ENCODE data around the gene VEGFA.

The VEGFA gene

DNA sequence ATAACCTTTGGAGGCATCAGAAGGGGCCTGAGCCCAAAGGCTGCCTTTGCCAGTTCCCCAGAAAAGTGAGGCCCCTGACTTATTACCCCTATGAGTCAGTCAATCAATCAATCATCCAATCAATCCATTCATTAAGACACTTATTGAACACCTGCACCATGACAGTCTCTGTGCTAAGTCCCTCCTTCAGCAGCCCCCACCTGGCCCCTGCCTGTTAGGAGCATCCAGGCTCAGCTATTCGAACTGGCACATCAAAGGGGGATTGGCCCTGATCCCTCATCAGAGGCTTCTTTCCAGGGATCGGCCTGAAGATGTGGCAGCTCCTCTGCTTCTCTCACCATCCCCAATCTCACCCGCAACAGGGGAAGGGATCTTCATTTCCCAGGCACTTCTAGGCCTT is 27.7 kb upstream of the VEGFA start:
- DNase-seq (no peak), ATAC-seq (replicated peaks) (no peak)
- Mint-ChIP-seq H3K4me1 (ENCODE audit: low read depth in 2 of 2) (peaks cover 0 to 6% of the 10 kb centered on the region in 2 donors), H3K27ac (no peak overlapping the region), H3K9me3 (no peaks in the 10 kb centered on the region), H3K27me3 (peaks cover 17 to 39% of the 10 kb centered on the region in 2 donors), H3K4me3 (no peak overlapping the region), H3K36me3 (ENCODE audit: insufficient read depth) (no peaks in the 10 kb centered on the region)

DNA sequence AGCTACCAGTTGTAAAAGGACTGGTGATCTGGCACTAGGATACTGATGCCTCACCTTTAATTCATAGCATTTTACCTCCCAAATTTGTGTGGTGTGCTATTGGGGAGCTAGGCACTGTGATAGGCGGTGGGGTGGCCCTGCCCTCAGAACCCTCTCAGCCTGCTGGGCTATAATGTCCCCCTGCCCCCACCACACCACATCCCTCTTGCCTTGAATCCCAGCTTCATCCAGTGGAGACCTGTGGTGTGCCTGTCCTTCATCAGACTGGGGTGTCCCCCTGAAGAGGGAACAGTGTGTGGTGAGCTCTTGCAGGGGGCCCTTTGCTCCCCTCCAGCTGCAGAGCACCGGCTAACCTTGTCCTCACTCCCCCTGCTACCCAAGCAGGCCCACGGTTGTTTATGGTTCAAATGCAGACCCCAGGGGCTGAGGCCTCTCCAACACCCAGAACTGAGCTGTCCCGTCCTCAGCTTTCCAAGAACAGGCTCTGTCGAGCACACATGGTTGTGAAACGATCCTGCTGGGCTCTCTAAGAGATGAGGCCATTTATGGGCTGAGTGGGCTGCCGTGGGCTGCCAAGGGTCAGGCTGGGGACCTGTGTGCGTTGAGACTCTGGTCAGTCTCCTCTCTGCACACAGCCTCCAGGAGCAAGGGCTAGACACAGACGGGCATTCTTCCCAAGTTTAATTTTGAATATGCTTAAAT is 26.9 kb upstream of the VEGFA start:
- no peaks in the 10 kb centered on the region for H3K9me3 Mint-ChIP-seq
- H3K4me3 Mint-ChIP-seq: no peak overlapping the region
- no peaks in the 10 kb centered on the region for H3K36me3 Mint-ChIP-seq (ENCODE audit: insufficient read depth)
- peaks cover 24 to 47% of the 10 kb centered on the region in 2 donors for H3K27me3 Mint-ChIP-seq
- DNase-seq (no peak), ATAC-seq (replicated peaks) (no peak)
- peaks cover 0 to 3% of the 10 kb centered on the region in 2 donors for H3K4me1 Mint-ChIP-seq (ENCODE audit: low read depth in 2 of 2)
- no peak overlapping the region for H3K27ac Mint-ChIP-seq

DNA sequence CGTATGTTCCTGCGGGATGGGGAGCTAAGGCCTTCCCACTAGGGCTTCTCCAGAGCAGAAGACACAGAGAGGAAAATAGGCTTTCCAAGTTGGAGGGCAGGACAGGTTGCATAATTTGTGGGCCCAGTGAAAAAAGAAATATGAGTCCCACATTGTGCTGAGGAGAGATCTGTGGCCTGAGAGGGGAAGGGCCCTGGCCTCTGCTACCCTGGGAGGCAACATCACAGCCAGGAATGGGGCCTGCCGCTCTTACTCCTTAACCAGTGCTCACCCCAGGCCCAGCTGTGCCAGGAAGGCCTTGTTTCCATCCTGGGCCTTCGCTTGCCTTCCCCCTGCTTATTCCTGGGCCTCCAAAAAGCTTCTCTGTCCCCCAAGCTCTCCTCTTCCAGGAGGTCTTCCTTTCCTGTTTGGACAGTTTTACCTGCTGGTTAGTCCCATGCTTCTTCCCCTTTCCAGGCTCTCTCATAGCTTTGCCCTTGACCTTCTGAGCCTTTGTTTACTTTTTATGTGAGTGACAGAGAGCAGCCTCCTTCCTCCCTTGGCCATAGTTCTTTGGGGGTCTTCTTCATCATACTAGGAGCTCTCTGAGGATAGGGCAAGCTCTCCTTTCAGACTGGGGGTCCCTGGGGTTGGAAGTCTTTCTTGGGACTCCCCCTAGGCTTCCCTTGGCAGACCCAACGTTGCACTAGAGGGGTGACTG is 26.2 kb upstream of the VEGFA start:
- H3K9me3 Mint-ChIP-seq: no peaks in the 10 kb centered on the region
- no peaks in the 10 kb centered on the region for H3K36me3 Mint-ChIP-seq (ENCODE audit: insufficient read depth)
- peaks cover 26 to 53% of the 10 kb centered on the region in 2 donors for H3K27me3 Mint-ChIP-seq
- no peak overlapping the region for H3K4me3 Mint-ChIP-seq
- DNase-seq (no peak), ATAC-seq (replicated peaks) (no peak)
- H3K27ac Mint-ChIP-seq: no peak overlapping the region
- H3K4me1 Mint-ChIP-seq (ENCODE audit: low read depth in 2 of 2): no peaks in the 10 kb centered on the region

DNA sequence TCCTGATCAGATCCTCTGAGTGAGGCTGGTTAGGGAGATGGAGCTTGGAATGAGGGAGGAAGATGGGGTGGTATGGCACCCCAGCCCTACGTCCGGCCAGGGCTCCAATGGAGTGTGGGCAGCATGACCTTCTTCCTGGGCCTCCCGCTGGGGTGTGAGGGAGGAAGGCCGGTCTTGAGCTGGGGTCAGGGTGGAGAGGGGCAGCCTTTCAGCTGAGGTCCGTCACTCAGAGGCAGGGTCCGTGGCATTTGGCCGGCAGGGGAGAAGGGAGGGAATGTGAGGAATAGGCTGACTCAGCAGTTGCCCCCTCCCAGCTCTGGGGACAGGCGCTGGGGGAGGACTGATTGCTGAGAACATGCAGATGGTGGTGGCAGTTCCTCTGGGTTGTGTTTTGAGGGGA is 25.5 kb upstream of the VEGFA start:
- no peak for ATAC-seq (replicated peaks)
- no peaks in the 10 kb centered on the region for H3K4me1 Mint-ChIP-seq (ENCODE audit: low read depth in 2 of 2)
- H3K4me3 Mint-ChIP-seq: no peak overlapping the region
- no peak for DNase-seq
- H3K9me3 Mint-ChIP-seq: no peaks in the 10 kb centered on the region
- H3K27ac Mint-ChIP-seq: no peak overlapping the region
- peaks cover 26 to 53% of the 10 kb centered on the region in 2 donors for H3K27me3 Mint-ChIP-seq
- no peaks in the 10 kb centered on the region for H3K36me3 Mint-ChIP-seq (ENCODE audit: insufficient read depth)

DNA sequence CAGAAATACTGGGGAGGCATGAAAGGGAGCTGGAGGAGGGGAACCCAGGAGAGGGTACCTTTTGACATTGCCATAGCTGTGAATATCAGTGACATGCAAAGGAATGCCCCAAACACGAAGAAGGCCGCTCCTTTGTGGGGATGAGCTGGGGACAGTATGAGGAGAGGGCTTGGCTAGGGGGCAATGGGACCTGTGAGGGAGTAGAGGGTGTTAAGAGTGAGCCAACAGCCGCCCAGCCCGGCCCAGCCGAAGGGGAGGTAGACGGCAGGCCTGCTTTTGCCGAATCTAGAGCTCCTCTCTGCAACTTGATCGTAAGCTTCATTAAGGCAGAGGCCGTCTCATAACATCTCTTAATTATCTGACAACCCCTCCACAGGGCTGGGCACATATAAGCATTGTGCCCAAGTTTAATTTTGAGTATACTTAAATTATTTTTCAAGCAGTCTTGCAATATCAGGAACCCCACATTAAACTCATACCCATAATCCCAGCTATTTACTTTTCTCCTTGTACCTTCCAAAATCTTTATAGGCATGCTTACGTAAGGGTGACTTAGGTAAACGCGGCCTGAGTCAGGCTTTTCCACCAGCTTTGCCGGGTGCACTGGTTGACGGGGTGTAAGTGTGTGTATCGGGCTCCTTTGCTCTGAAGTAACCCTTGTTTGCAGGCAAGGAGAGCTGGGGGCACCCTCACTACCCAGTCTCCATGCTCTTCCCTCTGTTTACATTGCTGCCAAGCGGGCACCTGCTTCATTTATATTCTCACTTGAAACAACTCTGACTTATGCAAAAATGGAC is 24.9 kb upstream of the VEGFA start:
- peaks cover 26 to 53% of the 10 kb centered on the region in 2 donors for H3K27me3 Mint-ChIP-seq

DNA sequence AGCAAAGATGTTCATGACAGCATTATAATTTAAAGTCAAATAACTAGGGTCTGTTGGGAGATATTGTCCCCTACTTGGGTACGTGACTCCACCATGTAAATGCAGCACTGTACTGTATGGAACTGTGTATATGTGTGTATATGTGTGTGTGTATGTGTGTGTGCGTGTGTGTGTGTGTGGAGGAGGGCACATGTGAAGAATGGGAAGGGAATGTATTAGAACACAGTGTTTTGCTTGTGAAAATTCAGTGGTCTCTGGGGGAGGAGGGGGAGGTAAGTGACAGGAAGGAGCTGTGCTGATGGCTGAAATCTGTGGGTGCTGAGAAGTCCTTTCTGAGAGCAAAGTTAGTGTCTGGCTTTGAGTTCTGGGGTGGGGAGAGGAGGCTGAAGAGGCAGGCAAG is 23.9 kb upstream of the VEGFA start:
- Mint-ChIP-seq H3K27ac (no peak overlapping the region), H3K4me3 (no peak overlapping the region), H3K36me3 (ENCODE audit: insufficient read depth) (no peaks in the 10 kb centered on the region), H3K27me3 (peaks cover 26 to 53% of the 10 kb centered on the region in 2 donors), H3K4me1 (ENCODE audit: low read depth in 2 of 2) (no peaks in the 10 kb centered on the region), H3K9me3 (no peaks in the 10 kb centered on the region)
- no peak for DNase-seq
- ATAC-seq (replicated peaks): no peak

More for the DNA sequence above, 24.9 kb upstream of the VEGFA start:
- Mint-ChIP-seq H3K9me3 (no peaks in the 10 kb centered on the region), H3K36me3 (ENCODE audit: insufficient read depth) (no peaks in the 10 kb centered on the region), H3K27ac (no peak overlapping the region), H3K4me3 (no peak overlapping the region), H3K4me1 (ENCODE audit: low read depth in 2 of 2) (no peaks in the 10 kb centered on the region)
- DNase-seq (no peak), ATAC-seq (replicated peaks) (no peak)

DNA sequence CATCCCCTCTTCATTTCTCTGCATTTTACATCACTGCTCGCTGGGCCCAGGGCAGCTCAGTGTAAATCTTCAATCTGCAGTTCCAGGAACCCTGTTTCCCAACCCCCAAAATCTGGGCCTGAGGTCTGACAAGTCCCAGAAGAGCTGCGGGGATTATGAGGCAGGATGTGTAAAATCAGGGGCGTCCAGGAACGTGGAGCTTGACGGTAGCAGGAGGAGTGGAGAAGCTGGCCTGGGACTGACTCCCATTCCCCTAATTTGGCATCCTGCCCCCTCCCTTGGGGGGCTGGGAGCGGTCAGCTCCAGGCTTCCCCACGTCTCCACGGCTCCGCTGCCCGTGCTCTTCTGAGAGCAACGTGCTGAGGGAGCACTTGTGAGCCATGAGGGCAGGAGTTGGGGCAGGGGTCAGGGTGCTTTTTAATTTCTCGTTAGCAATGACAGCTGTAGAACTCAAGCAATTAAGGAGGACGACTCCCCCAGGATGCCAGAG is 23.4 kb upstream of the VEGFA start:
- Mint-ChIP-seq H3K27me3 (peaks cover 26 to 53% of the 10 kb centered on the region in 2 donors), H3K9me3 (no peaks in the 10 kb centered on the region), H3K4me3 (no peak overlapping the region), H3K36me3 (ENCODE audit: insufficient read depth) (no peaks in the 10 kb centered on the region), H3K4me1 (ENCODE audit: low read depth in 2 of 2) (no peaks in the 10 kb centered on the region), H3K27ac (no peak overlapping the region)
- ATAC-seq (replicated peaks) (no peak), DNase-seq (no peak)

DNA sequence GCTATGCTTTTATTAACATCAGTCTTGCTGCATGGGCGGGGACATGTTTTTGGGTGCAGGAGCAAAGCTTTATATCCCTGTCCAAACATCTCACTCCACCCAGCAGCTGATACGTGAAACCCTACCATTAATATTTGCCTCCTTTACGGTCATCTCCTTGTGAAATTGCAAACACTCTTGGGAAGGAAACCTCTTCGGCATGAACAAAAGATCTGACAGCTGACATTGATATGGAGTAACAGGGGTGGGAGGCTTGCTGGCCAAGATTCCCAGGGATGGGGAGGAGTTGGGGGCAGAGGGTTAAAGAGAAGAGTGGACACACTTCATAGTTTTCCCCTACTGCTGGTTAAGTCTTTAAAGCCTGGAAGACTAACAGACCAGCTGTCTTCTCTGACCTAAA is 22.2 kb upstream of the VEGFA start:
- Mint-ChIP-seq H3K36me3 (ENCODE audit: insufficient read depth) (no peaks in the 10 kb centered on the region), H3K27me3 (peaks cover 26 to 53% of the 10 kb centered on the region in 2 donors), H3K4me1 (ENCODE audit: low read depth in 2 of 2) (no peaks in the 10 kb centered on the region), H3K27ac (peak overlapping the region in 1 of 2 donors; percentile 26), H3K4me3 (no peak overlapping the region), H3K9me3 (no peaks in the 10 kb centered on the region)
- DNase-seq (no peak), ATAC-seq (replicated peaks) (no peak)

DNA sequence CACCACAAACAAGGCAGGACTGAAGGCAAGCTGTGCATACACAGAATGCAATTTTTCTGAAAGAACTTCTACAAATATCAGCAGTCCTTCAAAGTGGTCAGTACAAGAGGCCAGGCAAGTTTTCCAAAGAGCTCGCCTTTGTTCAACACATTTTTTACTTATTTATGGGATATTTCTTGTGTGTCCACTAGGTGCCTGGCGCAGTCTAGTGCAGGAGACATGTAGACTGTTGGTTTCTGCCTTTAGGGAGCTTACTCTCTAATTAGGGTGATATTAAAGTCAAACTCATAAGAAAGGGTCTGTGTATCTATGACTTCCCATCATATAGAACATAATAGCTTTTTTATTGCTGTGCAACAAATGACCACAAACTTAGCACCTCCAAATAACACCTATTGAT is 21.2 kb upstream of the VEGFA start:
- H3K27ac Mint-ChIP-seq: no peak overlapping the region
- ATAC-seq (replicated peaks) (no peak), DNase-seq (no peak)
- no peaks in the 10 kb centered on the region for H3K4me1 Mint-ChIP-seq (ENCODE audit: low read depth in 2 of 2)
- H3K36me3 Mint-ChIP-seq (ENCODE audit: insufficient read depth): no peaks in the 10 kb centered on the region
- peaks cover 26 to 49% of the 10 kb centered on the region in 2 donors for H3K27me3 Mint-ChIP-seq
- H3K4me3 Mint-ChIP-seq: no peak overlapping the region
- H3K9me3 Mint-ChIP-seq: no peaks in the 10 kb centered on the region

DNA sequence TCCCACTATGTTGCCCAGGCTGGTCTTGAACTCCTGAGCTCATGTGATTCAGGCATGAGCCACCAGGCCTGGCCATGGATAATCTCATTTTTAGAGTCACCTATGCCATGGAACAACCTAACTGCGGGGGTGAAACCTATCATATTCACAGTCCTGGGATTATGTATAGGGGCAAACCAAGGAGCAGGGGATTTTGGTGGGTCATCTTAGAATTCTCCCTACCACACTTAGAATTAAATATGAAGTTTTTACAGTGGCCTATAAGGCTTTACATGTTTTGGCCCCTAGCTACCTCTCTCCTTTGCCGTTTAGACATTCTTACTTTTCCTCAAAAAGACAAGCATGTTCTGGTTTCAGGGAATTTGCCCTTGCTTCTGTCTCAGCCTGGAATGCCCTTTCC is 20.6 kb upstream of the VEGFA start:
- H3K36me3 Mint-ChIP-seq (ENCODE audit: insufficient read depth): no peaks in the 10 kb centered on the region
- peaks cover 23 to 42% of the 10 kb centered on the region in 2 donors for H3K27me3 Mint-ChIP-seq
- no peaks in the 10 kb centered on the region for H3K9me3 Mint-ChIP-seq
- ATAC-seq (replicated peaks): no peak
- no peak overlapping the region for H3K27ac Mint-ChIP-seq
- no peak for DNase-seq
- no peak overlapping the region for H3K4me3 Mint-ChIP-seq
- no peaks in the 10 kb centered on the region for H3K4me1 Mint-ChIP-seq (ENCODE audit: low read depth in 2 of 2)

DNA sequence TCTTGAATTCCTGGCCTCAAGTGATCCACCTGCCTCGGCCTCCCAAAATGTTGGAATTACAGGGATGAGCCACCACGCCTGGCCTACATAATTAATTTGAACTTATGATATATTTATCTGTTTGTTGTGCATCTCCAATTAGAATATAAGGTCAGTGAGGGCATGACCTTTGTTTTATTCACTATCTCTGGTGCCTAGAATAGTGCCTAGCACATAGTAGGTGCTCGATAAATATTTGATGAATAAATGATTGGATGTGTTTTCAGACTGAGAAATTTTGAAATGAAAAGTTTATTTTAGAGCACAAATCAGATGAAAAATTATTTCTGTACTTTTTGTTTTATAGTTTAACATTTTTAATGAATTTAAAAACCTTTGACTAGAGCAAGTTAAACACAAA is 19.4 kb upstream of the VEGFA start:
- Mint-ChIP-seq H3K4me3 (no peak overlapping the region), H3K4me1 (ENCODE audit: low read depth in 2 of 2) (no peaks in the 10 kb centered on the region), H3K9me3 (no peaks in the 10 kb centered on the region), H3K36me3 (ENCODE audit: insufficient read depth) (no peaks in the 10 kb centered on the region), H3K27me3 (peaks cover 18 to 30% of the 10 kb centered on the region in 2 donors), H3K27ac (no peak overlapping the region)
- DNase-seq (no peak), ATAC-seq (replicated peaks) (no peak)

DNA sequence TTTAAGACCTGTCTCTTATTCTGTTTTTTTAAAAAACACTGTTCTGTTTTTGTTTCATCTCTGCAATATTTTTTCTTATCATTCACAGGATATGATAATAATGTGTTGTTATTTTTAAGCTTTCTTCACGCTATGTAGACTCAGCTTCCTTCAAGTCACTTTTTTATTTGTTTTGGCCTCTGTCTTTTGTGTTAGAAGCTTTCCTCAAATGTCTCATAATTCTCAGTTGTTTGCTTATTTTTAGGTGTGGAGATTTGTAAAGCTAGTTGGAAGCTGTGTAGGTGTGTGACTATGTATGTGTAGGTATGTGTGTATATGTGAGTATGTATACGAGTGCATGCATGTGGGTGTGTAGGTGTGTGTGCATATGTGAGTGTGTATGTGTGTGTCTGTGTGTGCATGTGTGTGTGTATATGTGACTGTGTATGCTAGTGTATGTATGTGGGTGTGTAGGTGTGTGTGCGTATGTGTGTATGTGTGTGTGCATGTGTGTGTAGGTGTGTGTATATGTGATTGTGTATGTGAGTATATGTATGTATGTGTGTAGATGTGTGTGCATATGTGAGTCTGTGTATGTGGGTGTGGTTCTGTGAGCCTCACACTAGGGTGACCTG is 16.3 kb upstream of the VEGFA start:
- Mint-ChIP-seq H3K9me3 (no peaks in the 10 kb centered on the region), H3K27me3 (peaks cover 0 to 7% of the 10 kb centered on the region in 2 donors)

DNA sequence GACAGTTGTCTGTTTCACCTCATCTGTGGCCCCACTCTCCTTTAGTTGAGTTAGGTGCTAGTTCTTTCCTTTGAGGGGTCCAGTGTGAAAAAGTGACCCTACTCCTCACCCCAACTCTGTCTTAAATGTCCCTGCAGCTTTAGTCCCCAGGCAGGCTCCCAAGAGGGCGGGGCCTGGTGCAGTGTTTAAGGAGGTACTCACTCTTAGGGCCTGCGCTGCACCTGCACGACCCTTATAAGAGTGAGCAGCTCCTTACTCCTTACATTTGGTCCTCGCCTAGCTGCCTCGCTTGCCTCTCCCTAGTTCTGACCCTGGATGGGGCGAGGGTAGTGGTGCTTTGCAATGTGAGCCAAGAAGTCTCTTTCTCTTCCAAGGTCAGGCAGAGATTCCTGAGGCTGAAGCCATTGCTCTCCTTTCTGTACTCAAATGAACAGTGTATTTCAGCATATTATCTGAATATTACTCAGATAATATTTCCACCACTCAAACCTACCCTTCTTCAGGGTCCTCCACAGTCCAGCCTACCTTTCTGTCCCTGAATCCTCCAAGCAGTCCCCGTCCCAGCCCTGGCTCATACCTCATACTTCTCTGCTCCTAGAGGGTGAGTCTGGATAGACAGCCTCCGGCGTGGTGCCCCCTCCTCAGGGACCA is 11.9 kb upstream of the VEGFA start:
- Mint-ChIP-seq H3K4me1 (ENCODE audit: low read depth in 2 of 2) (no peaks in the 10 kb centered on the region), H3K4me3 (no peak overlapping the region), H3K27ac (no peak overlapping the region), H3K9me3 (no peaks in the 10 kb centered on the region), H3K27me3 (peaks cover 0 to 41% of the 10 kb centered on the region in 2 donors), H3K36me3 (ENCODE audit: insufficient read depth) (no peaks in the 10 kb centered on the region)
- DNase-seq: no peak
- ATAC-seq (replicated peaks): no peak

More for the DNA sequence above, 16.3 kb upstream of the VEGFA start:
- Mint-ChIP-seq H3K36me3 (ENCODE audit: insufficient read depth) (no peaks in the 10 kb centered on the region), H3K4me1 (ENCODE audit: low read depth in 2 of 2) (no peaks in the 10 kb centered on the region), H3K27ac (no peak overlapping the region), H3K4me3 (no peak overlapping the region)
- ATAC-seq (replicated peaks) (no peak), DNase-seq (no peak)
